H9 (cell line): ENCODE data around the gene LRRC73. TPM values are rescaled to one million over a fixed set of nuclear protein-coding genes. Genes with fewer than 3 reads are reported as not detected.

ENCODE experiments used
- DNase-seq: peaks from one replicate; pipeline ENCODE4 v3.0.0-alpha.2; 2017
- H2AFZ ChIP-seq: one replicate; pipeline ENCODE4 v1.6.1; 2013; ENCODE audit warnings: mild to moderate bottlenecking, low read length, control low read depth, moderate library complexity
- H2AK5ac ChIP-seq: 2 replicates; pipeline ENCODE4 v1.6.1; 2013; ENCODE audit warnings: low read length, control low read depth, mixed read lengths; ENCODE audit not compliant: insufficient read length
- H2BK120ac ChIP-seq: one replicate; pipeline ENCODE4 v1.6.1; 2013; ENCODE audit warnings: low read depth, mild to moderate bottlenecking, low read length, control low read depth, inconsistent platforms; ENCODE audit not compliant: poor library complexity, severe bottlenecking
- H2BK12ac ChIP-seq: 2 replicates; pipeline ENCODE4 v1.6.1; 2013; ENCODE audit warnings: low read length, control low read depth, mixed read lengths, low read depth; ENCODE audit not compliant: insufficient read length
- H2BK15ac ChIP-seq: 2 replicates; pipeline ENCODE4 v1.6.1; 2013; ENCODE audit warnings: low read depth, low read length, control low read depth
- H2BK20ac ChIP-seq: one replicate; pipeline ENCODE4 v1.6.1; 2013; ENCODE audit warnings: low read depth, mild to moderate bottlenecking, low read length, control low read depth, inconsistent platforms; ENCODE audit not compliant: poor library complexity, severe bottlenecking
- H2BK5ac ChIP-seq: 2 replicates; pipeline ENCODE4 v1.6.1; 2013; ENCODE audit warnings: low read length, control low read depth, mixed read lengths; ENCODE audit not compliant: insufficient read length
- H3K14ac ChIP-seq: 2 replicates; pipeline ENCODE4 v1.6.1; 2013; ENCODE audit warnings: low read length, control low read depth; ENCODE audit not compliant: insufficient read depth
- H3K18ac ChIP-seq: 2 replicates; pipeline ENCODE4 v1.6.1; 2013; ENCODE audit warnings: low read depth, mild to moderate bottlenecking, mixed read lengths, low read length, control low read depth; ENCODE audit not compliant: insufficient read length
- H3K23ac ChIP-seq: 2 replicates; pipeline ENCODE4 v1.6.1; 2013; ENCODE audit warnings: low read length, control low read depth, mixed read lengths, low read depth; ENCODE audit not compliant: insufficient read length
- H3K23me2 ChIP-seq: 2 replicates; pipeline ENCODE4 v1.6.1; 2013; ENCODE audit warnings: low read depth, mild to moderate bottlenecking, mixed read lengths, low read length, control low read depth; ENCODE audit not compliant: insufficient read length, poor library complexity, severe bottlenecking
- H3K27ac ChIP-seq: 2 replicates; pipeline ENCODE4 v1.5.1; 2013; ENCODE audit warnings: low read length, control low read depth, mixed read lengths, low read depth; ENCODE audit not compliant: insufficient read length
- H3K27me3 ChIP-seq: 2 replicates; pipeline ENCODE4 v1.6.1; 2013; ENCODE audit warnings: low read length, control low read depth, inconsistent platforms; ENCODE audit not compliant: insufficient read depth
- H3K4ac ChIP-seq: 2 replicates; pipeline ENCODE4 v1.6.1; 2013; ENCODE audit warnings: low read depth, mild to moderate bottlenecking, control low read depth, inconsistent platforms, low read length, moderate library complexity
- H3K4me1 ChIP-seq: 2 replicates; pipeline ENCODE4 v1.6.1; 2013; ENCODE audit warnings: low read length, control low read depth, inconsistent platforms; ENCODE audit not compliant: insufficient read depth
- H3K4me2 ChIP-seq: 2 replicates; pipeline ENCODE4 v1.6.1; 2013; ENCODE audit warnings: low read length, control low read depth, mixed read lengths; ENCODE audit not compliant: insufficient read length, insufficient read depth
- H3K56ac ChIP-seq: 2 replicates; pipeline ENCODE4 v1.6.1; 2013; ENCODE audit warnings: low read depth, mild to moderate bottlenecking, mixed read lengths, low read length, control low read depth; ENCODE audit not compliant: insufficient read length
- H3K79me1 ChIP-seq: 2 replicates; pipeline ENCODE4 v1.6.1; 2013; ENCODE audit warnings: low read depth, mild to moderate bottlenecking, moderate library complexity, low read length, control low read depth, inconsistent platforms; ENCODE audit not compliant: insufficient read depth, poor library complexity, severe bottlenecking
- H3K79me2 ChIP-seq: 2 replicates; pipeline ENCODE4 v1.6.1; 2013; ENCODE audit warnings: low read length, control low read depth, inconsistent platforms; ENCODE audit not compliant: insufficient read depth
- H3K9ac ChIP-seq: 2 replicates; pipeline ENCODE4 v1.6.1; 2013; ENCODE audit warnings: low read length, control low read depth, mixed read lengths; ENCODE audit not compliant: insufficient read length; ENCODE audit errors: extremely low read depth
- H3K9me3 ChIP-seq: one replicate; pipeline ENCODE4 v1.6.1; 2013; ENCODE audit warnings: low read depth, low read length, inconsistent platforms; ENCODE audit not compliant: control insufficient read depth
- H3T11ph ChIP-seq: one replicate; pipeline ENCODE4 v1.6.1; 2013; ENCODE audit warnings: mild to moderate bottlenecking, low read length, control low read depth, inconsistent platforms
- H4K20me1 ChIP-seq: one replicate; pipeline ENCODE4 v1.6.1; 2013; ENCODE audit not compliant: control insufficient read depth, insufficient read length, insufficient read depth
- H4K5ac ChIP-seq: 2 replicates; pipeline ENCODE4 v1.6.1; 2013; ENCODE audit warnings: low read depth, mild to moderate bottlenecking, mixed read lengths, low read length, control low read depth; ENCODE audit not compliant: insufficient read length
- H4K8ac ChIP-seq: replicated peaks from 2 replicates; pipeline ENCODE4 v1.6.1; 2013; ENCODE audit warnings: low read length, control low read depth, mixed read lengths, low read depth; ENCODE audit not compliant: insufficient read length
- H4K91ac ChIP-seq: 2 replicates; pipeline ENCODE4 v1.6.1; 2013; ENCODE audit warnings: low read depth, mild to moderate bottlenecking, moderate library complexity, mixed read lengths, low read length, control low read depth; ENCODE audit not compliant: insufficient read length
- H3K27ac Mint-ChIP-seq, 3 experiments: 2 replicates in 2 of 3; 3 replicates in 1 of 3; pipeline ENCODE4 v1.8.0; 2020 to 2021; ENCODE audit warnings: mixed read lengths in 3 of 3, mild to moderate bottlenecking in 1 of 3, moderate library complexity in 1 of 3
- H3K27me3 Mint-ChIP-seq: 2 replicates; pipeline ENCODE4 v1.8.0; 2021; ENCODE audit warnings: low read depth, mild to moderate bottlenecking, moderate library complexity, mixed read lengths
- H3K36me3 Mint-ChIP-seq, 3 experiments: 2 replicates in 2 of 3; 3 replicates in 1 of 3; pipeline ENCODE4 v1.8.0; 2020 to 2021; ENCODE audit warnings: low read depth in 3 of 3, mixed read lengths in 3 of 3; ENCODE audit not compliant: insufficient read depth in 1 of 3
- H3K4me1 Mint-ChIP-seq, 2 experiments: 2 replicates each; pipeline ENCODE4 v1.8.0; 2020; ENCODE audit warnings: mixed read lengths in 2 of 2
- H3K4me3 Mint-ChIP-seq, 2 experiments: 2 replicates in 1 of 2; 3 replicates in 1 of 2; pipeline ENCODE4 v1.8.0; 2020 to 2021; ENCODE audit warnings: mild to moderate bottlenecking in 2 of 2, mixed read lengths in 2 of 2, moderate library complexity in 1 of 2
- H3K9me3 Mint-ChIP-seq, 2 experiments: 2 replicates in 1 of 2; 3 replicates in 1 of 2; pipeline ENCODE4 v1.8.0; 2020; ENCODE audit warnings: mild to moderate bottlenecking in 2 of 2, mixed read lengths in 2 of 2, moderate library complexity in 1 of 2
- CTCF ChIP-seq: fragments of 200-600 bp; sonication (generic); conservative IDR thresholded peaks from 3 replicates; pipeline ENCODE4 v1.8.0; 2021; ENCODE audit warnings: antibody characterized with exemption, mild to moderate bottlenecking
- WGBS: extraction: QIAGEN DNeasy Blood & Tissue Kit; methylation state at CpG from one replicate; pipeline ENCODE4 v1.1.7; 2013; ENCODE audit warnings: missing lambda C conversion rate, low lambda C conversion rate, mixed read lengths; ENCODE audit not compliant: insufficient read length; ENCODE audit errors: extremely low coverage; 5-methylcytosine and 5-hydroxymethylcytosine counted together
- total RNA-seq: library from RNA; stranded (reverse); gene quantifications from 2 replicates; pipeline ENCODE4 v1.2.1, GENCODE V29; 2021

LRRC73 gene
- total RNA-seq, 1 experiment from 2014 or later, result 0.55 TPM

- H2BK12ac ChIP-seq, result no peak overlapping the region
These were observed 7.6 kb upstream of the LRRC73 start for GRCh38 chr6:43517505-43518357.

More at GRCh38 chr6:43517505-43518357, 7.6 kb upstream of the LRRC73 start:
- Mint-ChIP-seq H3K4me1 (peaks cover 12% of the 10 kb centered on the region in 2 experiments), H3K27ac (no peak overlapping the region), H3K4me3 (no peak overlapping the region), H3K9me3 (no peaks in the 10 kb centered on the region), H3K36me3 (peaks cover 35 to 43% (median 36%) of the 10 kb centered on the region in 3 experiments), H3K27me3 (no peaks in the 10 kb centered on the region)
- DNase-seq, result no peak
- H3K23me2 ChIP-seq, result peaks cover 9% of the 10 kb centered on the region
- no peaks in the 10 kb centered on the region for H4K20me1 ChIP-seq
- no peak overlapping the region for H4K5ac ChIP-seq
- H3K79me1 ChIP-seq, result peaks cover 13% of the 10 kb centered on the region
- no peak overlapping the region for H2AK5ac ChIP-seq
- TF ChIP-seq CTCF, result no peak
- H3K9me3 ChIP-seq, result no peaks in the 10 kb centered on the region
- peak overlapping the region; percentile 99 for H3K9ac ChIP-seq
- H3T11ph ChIP-seq, result no peak overlapping the region
- H2BK15ac ChIP-seq, result no peak overlapping the region
- peak overlapping the region; percentile 94 for H3K14ac ChIP-seq
- no peak overlapping the region for H3K23ac ChIP-seq
- no peak overlapping the region for H2BK120ac ChIP-seq
- H3K27me3 ChIP-seq, result no peaks in the 10 kb centered on the region
- no CpG with 5 or more reads among the region's 10 CpGs for WGBS
- no peak overlapping the region for H4K91ac ChIP-seq
- H3K4me2 ChIP-seq, result peak overlapping the region; percentile 98
- H3K27ac ChIP-seq, result no peak overlapping the region
- H2AFZ ChIP-seq, result no peak overlapping the region
- peaks cover 17% of the 10 kb centered on the region; the same call in 1 of the 2 replicates for H3K79me2 ChIP-seq
- H3K56ac ChIP-seq, result no peak overlapping the region
- H2BK5ac ChIP-seq, result no peak overlapping the region
- H3K4me1 ChIP-seq, result no peaks in the 10 kb centered on the region
- no peak overlapping the region for H4K8ac ChIP-seq
- no peak overlapping the region for H3K4ac ChIP-seq
- no peak overlapping the region for H2BK20ac ChIP-seq
- no peak overlapping the region for H3K18ac ChIP-seq
